Skin epidermis (tissue), 12 donors: ENCODE measurements around the gene WDR93.

Experiments
- H3K27ac ChIP-seq, 21 experiments: fragments of 200-600 bp; sonication (generic) in 11 of 21; one replicate each; pipeline ENCODE4 v1.5.0; 2020; ENCODE audit warnings: mild to moderate bottlenecking in 3 of 21, inconsistent platforms in 2 of 21, moderate library complexity in 2 of 21
- H3K4me3 ChIP-seq, 7 experiments: fragments of 200-600 bp; sonication (generic) in 2 of 7; one replicate each; pipeline ENCODE4 v1.5.0; 2020; ENCODE audit warnings: inconsistent platforms in 2 of 7, mild to moderate bottlenecking in 2 of 7, moderate library complexity in 1 of 7

Gene WDR93

GRCh38 chr15:89677381-89677780 lies 13.2 kb upstream of the WDR93 start:
- no peak overlapping the region for H3K27ac ChIP-seq
- no peak overlapping the region for H3K4me3 ChIP-seq

- Histone ChIP-seq H3K27ac (no peak within 1 kb of the TSS), H3K4me3 (no peak within 1 kb of the TSS)
These were observed 11.4 kb upstream of the WDR93 start, which contains the start of gene PLIN1 for GRCh38 chr15:89679212-89679611. TSS of gene PLIN1 (minus strand) at chr15:89679367. CDS start at chr15:89677489, 1,878 bp downstream.

- Histone ChIP-seq H3K27ac (no peak overlapping the region), H3K4me3 (no peak overlapping the region)
These were observed 10.2 kb upstream of the WDR93 start for GRCh38 chr15:89680282-89680873.

GRCh38 chr15:89681146-89681545 lies 9.5 kb upstream of the WDR93 start:
- no peak overlapping the region for H3K4me3 ChIP-seq
- no peak overlapping the region for H3K27ac ChIP-seq

GRCh38 chr15:89685995-89686394 lies 4.6 kb upstream of the WDR93 start:
- no peak overlapping the region for H3K27ac ChIP-seq
- H3K4me3 ChIP-seq, result no peak overlapping the region

GRCh38 chr15:89686522-89686921 lies 4.1 kb upstream of the WDR93 start:
- Histone ChIP-seq H3K27ac (no peak overlapping the region), H3K4me3 (no peak overlapping the region)

GRCh38 chr15:89689930-89690275 lies 708 bp upstream of the WDR93 start:
- peak overlapping the region in 14 of 21 experiments; percentile 29 to 77 (median 55) for H3K27ac ChIP-seq
- H3K4me3 ChIP-seq, result peak overlapping the region; percentile 50 to 85 (median 68)

GRCh38 chr15:89693091-89693490 lies 2.5 kb downstream of the WDR93 start:
- Histone ChIP-seq H3K4me3 (no peak overlapping the region), H3K27ac (no peak overlapping the region)

- Histone ChIP-seq H3K4me3 (no peak overlapping the region), H3K27ac (no peak overlapping the region)
These were observed 3.1 kb downstream of the WDR93 start for GRCh38 chr15:89693696-89694095.

- Histone ChIP-seq H3K4me3 (no peak overlapping the region), H3K27ac (no peak overlapping the region)
These were observed 4.6 kb downstream of the WDR93 start for GRCh38 chr15:89695198-89695597.

GRCh38 chr15:89704411-89704810 lies 13.8 kb downstream of the WDR93 start:
- H3K27ac ChIP-seq, result no peak overlapping the region

GRCh38 chr15:89707577-89707976 lies 17.0 kb downstream of the WDR93 start:
- H3K27ac ChIP-seq, result no peak overlapping the region

More at GRCh38 chr15:89704411-89704810, 13.8 kb downstream of the WDR93 start:
- H3K4me3 ChIP-seq, result no peak overlapping the region

GRCh38 chr15:89714775-89715174 lies 24.2 kb downstream of the WDR93 start:
- Histone ChIP-seq H3K27ac (no peak overlapping the region), H3K4me3 (no peak overlapping the region)

More at GRCh38 chr15:89707577-89707976, 17.0 kb downstream of the WDR93 start:
- H3K4me3 ChIP-seq, result no peak overlapping the region

GRCh38 chr15:89723031-89723430 lies 32.4 kb downstream of the WDR93 start:
- no peak overlapping the region for H3K4me3 ChIP-seq
- H3K27ac ChIP-seq, result no peak overlapping the region

- H3K27ac ChIP-seq, result no peak overlapping the region
- H3K4me3 ChIP-seq, result no peak overlapping the region
These were observed 34.0 kb downstream of the WDR93 start for GRCh38 chr15:89724621-89725020.

- no peak overlapping the region for H3K4me3 ChIP-seq
- H3K27ac ChIP-seq, result no peak overlapping the region
These were observed 34.5 kb downstream of the WDR93 start for GRCh38 chr15:89725064-89725463.

- no peak overlapping the region for H3K4me3 ChIP-seq
- no peak overlapping the region for H3K27ac ChIP-seq
These were observed 37.6 kb downstream of the WDR93 start for GRCh38 chr15:89728254-89728653.

GRCh38 chr15:89731275-89731674 lies 40.7 kb downstream of the WDR93 start:
- Histone ChIP-seq H3K27ac (no peak overlapping the region), H3K4me3 (no peak overlapping the region)

- Histone ChIP-seq H3K4me3 (no peak overlapping the region), H3K27ac (no peak overlapping the region)
These were observed 42.0 kb downstream of the WDR93 start for GRCh38 chr15:89732451-89733172.

- H3K4me3 ChIP-seq, result no peak overlapping the region
- no peak overlapping the region for H3K27ac ChIP-seq
These were observed 45.2 kb downstream of the WDR93 start for GRCh38 chr15:89735773-89736172.

- Histone ChIP-seq H3K27ac (no peak overlapping the region), H3K4me3 (no peak overlapping the region)
These were observed 49.5 kb downstream of the WDR93 start for GRCh38 chr15:89740137-89740536.

- no peak overlapping the region for H3K4me3 ChIP-seq
- H3K27ac ChIP-seq, result no peak overlapping the region
These were observed 52.4 kb downstream of the WDR93 start for GRCh38 chr15:89743011-89743410.
